Left ventricle myocardium inferior (tissue), 1 donor: ENCODE measurements around the gene SMARCA1. TPM values are rescaled to one million over a fixed set of nuclear protein-coding genes. Genes with fewer than 3 reads are reported as not detected.

Experiments used
- DNase-seq: peaks from one replicate; pipeline ENCODE4 v3.0.0-alpha.2; 2020
- H3K27ac ChIP-seq: fragments of 200-600 bp; replicated peaks from 2 replicates; pipeline ENCODE4 v1.8.0; 2021
- H3K27me3 ChIP-seq: fragments of 200-600 bp; 2 replicates; pipeline ENCODE4 v1.8.0; 2021; ENCODE audit warnings: low read depth
- H3K36me3 ChIP-seq: fragments of 200-600 bp; 2 replicates; pipeline ENCODE4 v1.8.0; 2021
- H3K4me1 ChIP-seq: fragments of 200-600 bp; 2 replicates; pipeline ENCODE4 v1.8.0; 2021
- H3K4me3 ChIP-seq: fragments of 200-600 bp; 2 replicates; pipeline ENCODE4 v1.8.0; 2021; ENCODE audit warnings: mild to moderate bottlenecking, moderate library complexity
- H3K9me3 ChIP-seq: fragments of 200-600 bp; replicated peaks from 2 replicates; pipeline ENCODE4 v1.8.0; 2021
- CTCF ChIP-seq: fragments of 200-600 bp; IDR thresholded peaks from 2 replicates; pipeline ENCODE4 v1.8.0; 2021; ENCODE audit warnings: antibody characterized with exemption, mild to moderate bottlenecking, borderline replicate concordance
- intact Hi-C: fragments of 100-400 bp; cut with micrococcal nuclease; formaldehyde crosslinking; loops from one replicate; pipeline ENCODE4 v1.11.0; 2022
- total RNA-seq: library from RNA; stranded (reverse); fragmentation: NEBNext Ultra II Directional; extraction: Animal tissue kit (Norgen Biotek cat#: 25700); gene quantifications from one replicate; pipeline ENCODE4 v1.2.1, GENCODE V29; 2021
- donor health status: DM: no; HTN: yes; CAD: no; lungs with severe emphysema.

The SMARCA1 gene
- total RNA-seq, 1 donor from 2014 or later, result 31.3 TPM

GRCh38 chrX:129525162-129525561 lies 1.9 kb upstream of the SMARCA1 start:
- H3K27ac ChIP-seq, result no peak overlapping the region
- no peak for TF ChIP-seq CTCF

DNA sequence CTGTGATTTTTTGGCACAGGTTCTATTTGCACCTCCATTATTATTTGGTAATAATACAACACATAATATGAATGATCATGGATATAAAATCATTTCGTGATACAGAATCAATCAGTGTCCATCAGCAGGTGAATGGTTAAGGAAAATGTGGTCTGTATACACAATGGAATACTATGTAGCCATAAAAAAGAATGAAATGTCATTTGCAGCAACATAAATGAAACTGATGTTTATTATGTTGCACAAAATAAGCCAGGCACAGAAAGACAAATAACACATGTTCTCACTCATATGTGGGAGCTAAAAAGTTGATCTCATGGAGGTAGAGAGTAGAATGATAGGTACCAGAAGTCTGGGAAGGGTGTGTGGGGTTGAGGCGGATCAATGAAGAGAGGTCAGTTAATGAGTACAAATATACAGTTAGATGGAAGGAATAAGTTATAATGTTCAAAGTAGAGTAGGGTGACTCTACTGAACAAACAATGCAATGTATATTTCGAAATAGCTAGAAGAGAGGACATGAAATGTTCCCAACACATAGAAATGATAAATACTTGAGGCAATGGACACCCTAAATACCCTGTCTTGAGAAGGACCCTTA lies 1.1 kb upstream of the SMARCA1 start:
- DNase-seq, result no peak
- Histone ChIP-seq H3K27me3 (no peaks in the 10 kb centered on the region), H3K9me3 (no peaks in the 10 kb centered on the region), H3K4me3 (no peak overlapping the region), H3K27ac (no peak overlapping the region), H3K4me1 (peaks cover 10% of the 10 kb centered on the region), H3K36me3 (no peaks in the 10 kb centered on the region)
- TF ChIP-seq CTCF, result no peak
- intact Hi-C loops, result no loop called here

More at GRCh38 chrX:129525162-129525561, 1.9 kb upstream of the SMARCA1 start:
- Histone ChIP-seq H3K9me3 (no peaks in the 10 kb centered on the region), H3K4me3 (no peak overlapping the region), H3K36me3 (no peaks in the 10 kb centered on the region), H3K27me3 (no peaks in the 10 kb centered on the region), H3K4me1 (peaks cover 10% of the 10 kb centered on the region)
- no peak for DNase-seq
- intact Hi-C loops, result no loop called here

GRCh38 chrX:129522184-129523078 lies 859 bp downstream of the SMARCA1 start:
- H3K4me3 ChIP-seq, result peak overlapping the region; percentile 85

DNA sequence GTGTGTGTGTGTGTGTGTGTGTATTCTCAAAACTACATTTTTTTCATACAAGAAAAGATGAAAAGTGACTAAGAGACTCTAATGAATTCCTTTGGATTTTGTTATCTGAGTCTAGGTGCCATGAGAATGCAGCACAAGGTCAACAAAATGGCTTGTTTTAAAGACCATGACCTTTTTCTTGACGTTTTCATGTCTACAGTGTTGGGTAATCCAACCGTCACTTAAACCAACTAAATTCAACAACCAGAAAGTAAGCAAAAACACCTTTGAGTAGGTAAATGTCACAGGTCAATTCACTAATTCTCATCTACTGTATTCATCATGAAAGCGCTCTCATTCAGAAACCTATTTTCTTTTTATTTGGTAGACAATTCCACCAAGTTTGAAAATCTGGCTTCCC lies 3.1 kb downstream of the SMARCA1 start:
- Histone ChIP-seq H3K27me3 (no peaks in the 10 kb centered on the region), H3K4me3 (no peak overlapping the region), H3K4me1 (peaks cover 10% of the 10 kb centered on the region), H3K9me3 (no peaks in the 10 kb centered on the region), H3K27ac (no peak overlapping the region), H3K36me3 (peaks cover 6% of the 10 kb centered on the region)
- DNase-seq, result no peak
- no peak for TF ChIP-seq CTCF
- intact Hi-C loops, result no loop called here

More at GRCh38 chrX:129522184-129523078, 859 bp downstream of the SMARCA1 start:
- intact Hi-C loops, result no loop called here
- peak overlapping the region; percentile 88 for H3K27ac ChIP-seq
- no peaks in the 10 kb centered on the region for H3K9me3 ChIP-seq
- DNase-seq, result peak; percentile 34
- H3K4me1 ChIP-seq, result peaks cover 10% of the 10 kb centered on the region
- TF ChIP-seq CTCF, result no peak
- no peaks in the 10 kb centered on the region for H3K27me3 ChIP-seq
- H3K36me3 ChIP-seq, result no peaks in the 10 kb centered on the region

GRCh38 chrX:129516402-129516801 lies 6.9 kb downstream of the SMARCA1 start:
- intact Hi-C loops, result no loop called here
- no peak overlapping the region for H3K4me3 ChIP-seq
- no peak for TF ChIP-seq CTCF
- no peaks in the 10 kb centered on the region for H3K9me3 ChIP-seq
- H3K4me1 ChIP-seq, result peaks cover 4% of the 10 kb centered on the region
- peaks cover 11% of the 10 kb centered on the region for H3K36me3 ChIP-seq
- DNase-seq, result no peak
- H3K27ac ChIP-seq, result no peak overlapping the region
- H3K27me3 ChIP-seq, result no peaks in the 10 kb centered on the region
